ENCODE measurements around the gene ATP8B4. TPM values are rescaled to one million over a fixed set of nuclear protein-coding genes. Genes with fewer than 3 reads are reported as not detected.

ATP8B4 gene
- total RNA-seq, 4 donors from 2014 or later: 11.8 to 18.2 (median 13.4) TPM

- DNase-seq (ENCODE audit: low spot score in 2 of 2): no peak
- H3K27me3 ChIP-seq: no peaks in the 10 kb centered on the region
- peaks cover 0 to 16% (median 4%) of the 10 kb centered on the region in 4 donors for H3K9me3 ChIP-seq
- H3K36me3 ChIP-seq: no peaks in the 10 kb centered on the region
- no peaks in the 10 kb centered on the region for H3K4me1 ChIP-seq
- no peak overlapping the region for H3K4me3 ChIP-seq
- TF ChIP-seq CTCF (IDR thresholded peaks at IDR 0.05) (no peak), POLR2A (IDR thresholded peaks at IDR 0.05) (no peak), EP300 (IDR thresholded peaks at IDR 0.05) (no peak)
- no peak overlapping the region for H3K27ac ChIP-seq
These were observed 74.6 kb downstream of the ATP8B4 start for GRCh38 chr15:50044406-50044805.

- TF ChIP-seq CTCF (IDR thresholded peaks at IDR 0.05) (no peak), POLR2A (IDR thresholded peaks at IDR 0.05) (no peak), EP300 (IDR thresholded peaks at IDR 0.05) (no peak)
- H3K9me3 ChIP-seq: peaks cover 0 to 16% (median 4%) of the 10 kb centered on the region in 4 donors
- no peaks in the 10 kb centered on the region for H3K36me3 ChIP-seq
- no peaks in the 10 kb centered on the region for H3K27me3 ChIP-seq
- H3K4me1 ChIP-seq: no peaks in the 10 kb centered on the region
- no peak overlapping the region for H3K4me3 ChIP-seq
- WGBS, 2 donors: 92 to 94% methylated on average over 2 of the region's 2 CpGs
- no peak overlapping the region for H3K27ac ChIP-seq
- no peak for DNase-seq (ENCODE audit: low spot score in 2 of 2)
These were observed 76.3 kb downstream of the ATP8B4 start for GRCh38 chr15:50042775-50043174.

GRCh38 chr15:50030456-50030855 lies 88.6 kb downstream of the ATP8B4 start:
- no peaks in the 10 kb centered on the region for H3K36me3 ChIP-seq
- no peaks in the 10 kb centered on the region for H3K27me3 ChIP-seq
- TF ChIP-seq POLR2A (IDR thresholded peaks at IDR 0.05) (no peak), EP300 (IDR thresholded peaks at IDR 0.05) (no peak), CTCF (IDR thresholded peaks at IDR 0.05) (no peak)
- no peak overlapping the region for H3K27ac ChIP-seq
- no peaks in the 10 kb centered on the region for H3K4me1 ChIP-seq
- no peak overlapping the region for H3K4me3 ChIP-seq
- no peaks in the 10 kb centered on the region for H3K9me3 ChIP-seq
- DNase-seq (ENCODE audit: low spot score in 2 of 2): no peak

GRCh38 chr15:50028326-50028725 lies 90.7 kb downstream of the ATP8B4 start:
- Histone ChIP-seq H3K4me3 (no peak overlapping the region), H3K9me3 (no peaks in the 10 kb centered on the region), H3K27me3 (no peaks in the 10 kb centered on the region), H3K36me3 (no peaks in the 10 kb centered on the region), H3K4me1 (peaks cover 0 to 11% (median 2%) of the 10 kb centered on the region in 4 donors), H3K27ac (no peak overlapping the region)
- no peak for DNase-seq (ENCODE audit: low spot score in 2 of 2)
- TF ChIP-seq EP300 (IDR thresholded peaks at IDR 0.05) (no peak), CTCF (IDR thresholded peaks at IDR 0.05) (no peak), POLR2A (IDR thresholded peaks at IDR 0.05) (no peak)

- DNase-seq (ENCODE audit: low spot score in 2 of 2): peak in 1 of 2 donors; percentile 13
- 38 to 43% methylated on average over 4 of the region's 4 CpGs for WGBS, 2 donors
- Histone ChIP-seq H3K4me1 (peaks cover 0 to 11% (median 2%) of the 10 kb centered on the region in 4 donors), H3K27ac (no peak overlapping the region), H3K9me3 (no peaks in the 10 kb centered on the region), H3K36me3 (no peaks in the 10 kb centered on the region), H3K27me3 (no peaks in the 10 kb centered on the region), H3K4me3 (no peak overlapping the region)
- TF ChIP-seq EP300 (IDR thresholded peaks at IDR 0.05) (no peak), CTCF (IDR thresholded peaks at IDR 0.05) (no peak)
These were observed 94.8 kb downstream of the ATP8B4 start for GRCh38 chr15:50024281-50024680.

All from tibial nerve (tissue), 4 donors.